ENCODE measurements around the gene DOLPP1.

DNA sequence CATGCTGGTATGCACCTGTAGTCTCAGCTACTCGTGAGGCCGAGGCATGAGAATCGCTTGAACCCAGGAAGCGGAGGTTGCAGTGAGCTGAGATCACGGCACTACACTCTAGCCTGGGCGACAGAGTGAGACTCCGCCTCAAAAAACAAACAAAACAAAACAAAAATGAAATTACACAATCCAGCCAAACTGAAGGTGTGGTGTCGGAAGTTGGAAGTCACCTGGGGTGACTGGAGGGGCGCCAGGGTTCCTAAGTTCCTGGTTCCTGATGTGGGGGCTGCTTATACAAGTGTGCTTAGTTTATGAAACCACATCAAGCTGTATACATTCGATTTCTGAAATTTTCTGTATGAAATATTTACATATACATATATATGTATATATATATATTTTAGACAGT, 3.7 kb upstream of the DOLPP1 start:
- no peak for TF ChIP-seq KAT7 (CRISPR knock-in tag; IDR thresholded peaks at IDR 0.05; ENCODE audit: borderline replicate concordance)
- TF ChIP-seq ZNF224 (CRISPR knock-in tag; IDR thresholded peaks at IDR 0.05), result no peak
- TF ChIP-seq ATF2 (CRISPR knock-in tag; IDR thresholded peaks at IDR 0.05), result no peak
- TF ChIP-seq, protein P1, sequence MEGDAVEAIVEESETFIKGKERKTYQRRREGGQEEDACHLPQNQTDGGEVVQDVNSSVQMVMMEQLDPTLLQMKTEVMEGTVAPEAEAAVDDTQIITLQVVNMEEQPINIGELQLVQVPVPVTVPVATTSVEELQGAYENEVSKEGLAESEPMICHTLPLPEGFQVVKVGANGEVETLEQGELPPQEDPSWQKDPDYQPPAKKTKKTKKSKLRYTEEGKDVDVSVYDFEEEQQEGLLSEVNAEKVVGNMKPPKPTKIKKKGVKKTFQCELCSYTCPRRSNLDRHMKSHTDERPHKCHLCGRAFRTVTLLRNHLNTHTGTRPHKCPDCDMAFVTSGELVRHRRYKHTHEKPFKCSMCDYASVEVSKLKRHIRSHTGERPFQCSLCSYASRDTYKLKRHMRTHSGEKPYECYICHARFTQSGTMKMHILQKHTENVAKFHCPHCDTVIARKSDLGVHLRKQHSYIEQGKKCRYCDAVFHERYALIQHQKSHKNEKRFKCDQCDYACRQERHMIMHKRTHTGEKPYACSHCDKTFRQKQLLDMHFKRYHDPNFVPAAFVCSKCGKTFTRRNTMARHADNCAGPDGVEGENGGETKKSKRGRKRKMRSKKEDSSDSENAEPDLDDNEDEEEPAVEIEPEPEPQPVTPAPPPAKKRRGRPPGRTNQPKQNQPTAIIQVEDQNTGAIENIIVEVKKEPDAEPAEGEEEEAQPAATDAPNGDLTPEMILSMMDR (CRISPR knock-in tag; IDR thresholded peaks at IDR 0.05), result no peak
- TF ChIP-seq GTF2F1 (IDR thresholded peaks at IDR 0.05; ENCODE audit: low read length), result no peak
- TF ChIP-seq USF2 (IDR thresholded peaks at IDR 0.05; ENCODE audit: low read depth, low read length), result no peak
- TF ChIP-seq USF2 (CRISPR knock-in tag; IDR thresholded peaks at IDR 0.05; ENCODE audit: borderline replicate concordance), result no peak
- TF ChIP-seq KLF6 (CRISPR knock-in tag; IDR thresholded peaks at IDR 0.05), result no peak
- TF ChIP-seq, protein P2, sequence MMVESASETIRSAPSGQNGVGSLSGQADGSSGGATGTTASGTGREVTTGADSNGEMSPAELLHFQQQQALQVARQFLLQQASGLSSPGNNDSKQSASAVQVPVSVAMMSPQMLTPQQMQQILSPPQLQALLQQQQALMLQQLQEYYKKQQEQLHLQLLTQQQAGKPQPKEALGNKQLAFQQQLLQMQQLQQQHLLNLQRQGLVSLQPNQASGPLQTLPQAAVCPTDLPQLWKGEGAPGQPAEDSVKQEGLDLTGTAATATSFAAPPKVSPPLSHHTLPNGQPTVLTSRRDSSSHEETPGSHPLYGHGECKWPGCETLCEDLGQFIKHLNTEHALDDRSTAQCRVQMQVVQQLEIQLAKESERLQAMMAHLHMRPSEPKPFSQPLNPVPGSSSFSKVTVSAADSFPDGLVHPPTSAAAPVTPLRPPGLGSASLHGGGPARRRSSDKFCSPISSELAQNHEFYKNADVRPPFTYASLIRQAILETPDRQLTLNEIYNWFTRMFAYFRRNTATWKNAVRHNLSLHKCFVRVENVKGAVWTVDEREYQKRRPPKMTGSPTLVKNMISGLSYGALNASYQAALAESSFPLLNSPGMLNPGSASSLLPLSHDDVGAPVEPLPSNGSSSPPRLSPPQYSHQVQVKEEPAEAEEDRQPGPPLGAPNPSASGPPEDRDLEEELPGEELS (CRISPR knock-in tag; IDR thresholded peaks at IDR 0.05), result no peak
- no peak for TF ChIP-seq ZNF253 (CRISPR knock-in tag; IDR thresholded peaks at IDR 0.05; ENCODE audit: borderline replicate concordance)

Data from HepG2 (cell line).